H1 (cell line): ENCODE measurements around the gene GATA5. TPM values are rescaled to one million over a fixed set of nuclear protein-coding genes. Genes with fewer than 3 reads are reported as not detected.

ENCODE experiments used
- CTCF ChIA-PET: fragments of 300-600 bp; sonication (Branson Sonifier 250); formaldehyde crosslinking; loops from one replicate; lab custom pipeline; 2021; ENCODE audit not compliant: partially characterized antibody; lab: Charles Lee
- POLR2A ChIA-PET: fragments of 300-600 bp; sonication (Branson Sonifier 250); formaldehyde crosslinking; loops from one replicate; lab custom pipeline; 2021; ENCODE audit warnings: inconsistent platforms; ENCODE audit not compliant: partially characterized antibody; lab: Charles Lee
- DNase-seq, 2 experiments: peaks; one replicate each; pipeline versions ENCODE4 v3.0.0 to v3.0.0-alpha.2; 2010 to 2022; ENCODE audit warnings: low spot score in 2 of 2, low read depth in 1 of 2, mixed read lengths in 1 of 2
- FAIRE-seq: peaks from 2 replicates; lab custom pipeline; 2011; peaks lifted over from hg19 to GRCh38; lab: Jason Lieb, UNC
- H2AFZ ChIP-seq: 2 replicates; pipeline ENCODE4 v1.8.1; 2012; ENCODE audit warnings: low read length, inconsistent platforms
- H2AK5ac ChIP-seq: 2 replicates; pipeline ENCODE4 v1.6.1; 2013; ENCODE audit warnings: low read depth, low read length
- H2BK120ac ChIP-seq: replicated peaks from 2 replicates; pipeline ENCODE3; 2013; ENCODE audit warnings: low read depth, low read length, inconsistent platforms
- H2BK12ac ChIP-seq: 2 replicates; pipeline ENCODE4 v1.6.1; 2013; ENCODE audit warnings: low read depth, low read length
- H2BK15ac ChIP-seq: 2 replicates; pipeline ENCODE4 v1.6.1; 2013; ENCODE audit warnings: low read length
- H2BK20ac ChIP-seq: 2 replicates; pipeline ENCODE4 v1.6.1; 2013; ENCODE audit warnings: low read length
- H2BK5ac ChIP-seq: 2 replicates; pipeline ENCODE4 v1.6.1; 2013; ENCODE audit warnings: low read depth, low read length
- H3K14ac ChIP-seq: 2 replicates; pipeline ENCODE4 v1.6.1; 2013; ENCODE audit warnings: inconsistent platforms; ENCODE audit not compliant: insufficient read length
- H3K18ac ChIP-seq: 2 replicates; pipeline ENCODE4 v1.6.1; 2013; ENCODE audit warnings: low read length; ENCODE audit errors: extremely low read depth
- H3K23ac ChIP-seq: 2 replicates; pipeline ENCODE4 v1.6.1; 2013; ENCODE audit warnings: inconsistent platforms; ENCODE audit not compliant: insufficient read length
- H3K23me2 ChIP-seq: 2 replicates; pipeline ENCODE4 v1.6.1; 2013; ENCODE audit warnings: low read depth, low read length
- H3K27ac ChIP-seq: 2 replicates; pipeline ENCODE4 v1.6.1; 2011; ENCODE audit warnings: low read depth, low read length, inconsistent platforms
- H3K27me3 ChIP-seq, 4 experiments: replicated peaks in 1 of 4; 1 replicate in 1 of 4; 2 replicates in 3 of 4; pipeline versions ENCODE4 v1.6.1 to v1.8.1; 2011 to 2013; ENCODE audit warnings: low read length in 3 of 4, mild to moderate bottlenecking in 3 of 4, inconsistent platforms in 2 of 4, mixed read lengths in 2 of 4, moderate library complexity in 1 of 4; ENCODE audit not compliant: control insufficient read depth in 3 of 4, insufficient read depth in 3 of 4; ENCODE audit errors: extremely low read depth in 1 of 4
- H3K36me3 ChIP-seq, 4 experiments: 2 replicates each; pipeline versions ENCODE4 v1.6.1 to v1.8.1; 2011 to 2013; ENCODE audit warnings: mild to moderate bottlenecking in 4 of 4, low read length in 3 of 4, moderate library complexity in 2 of 4, control low read depth in 1 of 4, inconsistent platforms in 1 of 4; ENCODE audit not compliant: insufficient read depth in 4 of 4, control insufficient read depth in 2 of 4
- H3K4ac ChIP-seq: replicated peaks from 2 replicates; pipeline ENCODE3; 2013; ENCODE audit warnings: low read length, low read depth, mixed read lengths, inconsistent platforms; ENCODE audit not compliant: insufficient read length
- H3K4me1 ChIP-seq, 4 experiments: replicated peaks in 1 of 4; 1 replicate in 1 of 4; 2 replicates in 3 of 4; pipeline versions ENCODE4 v1.6.1 to v1.8.1; 2011 to 2013; ENCODE audit warnings: low read length in 3 of 4, inconsistent platforms in 2 of 4, mixed read lengths in 1 of 4; ENCODE audit not compliant: insufficient read depth in 4 of 4, control insufficient read depth in 3 of 4
- H3K4me2 ChIP-seq, 2 experiments: 2 replicates each; pipeline versions ENCODE4 v1.6.1 to v1.8.1; 2011 to 2013; ENCODE audit warnings: low read depth in 2 of 2, low read length in 2 of 2, control low read depth in 1 of 2, inconsistent platforms in 1 of 2, mild to moderate bottlenecking in 1 of 2; ENCODE audit not compliant: insufficient read depth in 1 of 2
- H3K4me3 ChIP-seq, 4 experiments: fragments of 200-600, 300-600 bp in 1 of 4; sonication (generic), shearing (Covaris generic), sonication (Bioruptor Twin) in 1 of 4; 2 replicates each; pipeline versions ENCODE4 v1.5.1 to v1.8.1; 2011 to 2016; ENCODE audit warnings: low read length in 4 of 4, low read depth in 3 of 4, control low read depth in 2 of 4, inconsistent platforms in 2 of 4, mild to moderate bottlenecking in 2 of 4, mixed read lengths in 1 of 4, moderate library complexity in 1 of 4; ENCODE audit not compliant: insufficient read depth in 2 of 4; ENCODE audit errors: extremely low read depth in 1 of 4
- H3K56ac ChIP-seq: replicated peaks from 2 replicates; pipeline ENCODE3; 2013; ENCODE audit warnings: low read depth, mild to moderate bottlenecking, mixed read lengths, low read length, inconsistent platforms; ENCODE audit not compliant: insufficient read length
- H3K79me1 ChIP-seq: 2 replicates; pipeline ENCODE4 v1.6.1; 2013; ENCODE audit warnings: low read depth, low read length, control low read depth
- H3K79me2 ChIP-seq, 2 experiments: 2 replicates each; pipeline versions ENCODE4 v1.6.1 to v1.8.1; 2012 to 2013; ENCODE audit warnings: low read length in 2 of 2, mild to moderate bottlenecking in 2 of 2, inconsistent platforms in 1 of 2; ENCODE audit not compliant: insufficient read depth in 2 of 2, control insufficient read depth in 1 of 2
- H3K9ac ChIP-seq, 4 experiments: replicated peaks in 1 of 4; 1 replicate in 1 of 4; 2 replicates in 3 of 4; pipeline versions ENCODE4 v1.6.1 to v1.8.1; 2011 to 2013; ENCODE audit warnings: low read depth in 3 of 4, low read length in 3 of 4, control low read depth in 2 of 4, mild to moderate bottlenecking in 2 of 4, moderate library complexity in 2 of 4, inconsistent platforms in 1 of 4; ENCODE audit errors: extremely low read depth in 1 of 4
- H3K9me3 ChIP-seq, 2 experiments: 2 replicates each; pipeline versions ENCODE4 v1.6.1 to v1.8.1; 2012 to 2013; ENCODE audit warnings: mild to moderate bottlenecking in 2 of 2, moderate library complexity in 2 of 2, control low read depth in 1 of 2, inconsistent platforms in 1 of 2, low read depth in 1 of 2, low read length in 1 of 2, mixed read lengths in 1 of 2; ENCODE audit not compliant: insufficient read depth in 2 of 2
- H4K20me1 ChIP-seq, 2 experiments: replicated peaks in 1 of 2; 2 replicates each; pipeline versions ENCODE3 to v1.8.1; 2011 to 2013; ENCODE audit warnings: inconsistent platforms in 2 of 2, low read length in 2 of 2, mild to moderate bottlenecking in 1 of 2; ENCODE audit not compliant: insufficient read depth in 2 of 2, control insufficient read depth in 1 of 2
- H4K5ac ChIP-seq: 2 replicates; pipeline ENCODE4 v1.6.1; 2013; ENCODE audit warnings: low read length, low read depth, mixed read lengths, inconsistent platforms; ENCODE audit not compliant: insufficient read length
- H4K8ac ChIP-seq: 2 replicates; pipeline ENCODE4 v1.8.0; 2013; ENCODE audit warnings: mild to moderate bottlenecking, moderate library complexity, low read length, inconsistent platforms; ENCODE audit not compliant: insufficient read depth; ENCODE audit errors: extremely low read depth
- H4K91ac ChIP-seq: replicated peaks from 2 replicates; pipeline ENCODE3; 2013; ENCODE audit warnings: low read length, mixed read lengths, inconsistent platforms; ENCODE audit not compliant: insufficient read length
- PHF8 ChIP-seq: fragments of 200-600 bp; sonication (generic); conservative IDR thresholded peaks from 2 replicates; pipeline ENCODE4 v1.7.1; 2012; ENCODE audit warnings: low read depth, mild to moderate bottlenecking, inconsistent platforms, low read length, moderate library complexity
- WGBS, 2 experiments: shearing (Covaris generic) in 1 of 2; methylation state at CpG; one replicate each; pipeline versions ENCODE4 v1.1.6 to v1.1.7; 2013 to 2015; ENCODE audit warnings: low lambda C conversion rate in 2 of 2, mixed read lengths in 2 of 2, inconsistent platforms in 1 of 2, low coverage in 1 of 2, missing lambda C conversion rate in 1 of 2; ENCODE audit not compliant: insufficient replicate concordance in 2 of 2, insufficient coverage in 1 of 2, insufficient read length in 1 of 2; ENCODE audit errors: extremely low coverage in 1 of 2, missing lambda C conversion rate in 1 of 2; 5-methylcytosine and 5-hydroxymethylcytosine counted together
- polyA plus RNA-seq, 7 experiments: library from polyadenylated mRNA; depleted of rRNA in 3 of 7; stranded (reverse) in 5 of 7; unstranded in 2 of 7; fragments of >200 nt in 5 of 7; fragments of 200-250 nt in 2 of 7; gene quantifications; 1 replicate in 5 of 7; 2 replicates in 1 of 7; 4 replicates in 1 of 7; pipeline versions ENCODE4 v1.2.1 to v1.2.3, GENCODE V29; 2011 to 2013; ENCODE audit warnings: missing spikeins in 2 of 7, mixed read lengths in 2 of 7
- total RNA-seq: library from RNA; stranded (reverse); fragmentation: NEBNext Ultra II Directional; extraction: Animal tissue kit (Norgen Biotek cat#: 25700); gene quantifications from 2 replicates; pipeline ENCODE4 v1.2.1, GENCODE V29; 2021
- TF ChIP-seq, protein P1 (sequence below): IDR thresholded peaks from 2 replicates; pipeline ENCODE4 v1.6.1; 2011; ENCODE audit warnings: low read length, improper control_type of control experiment
- TF ChIP-seq, protein P2 (sequence below): IDR thresholded peaks from 2 replicates; pipeline ENCODE4 v1.6.1; 2012; ENCODE audit warnings: inconsistent platforms

GATA5 gene
- total and polyA plus RNA-seq, 2 of the 8 experiments (the other 6 are each of a cell fraction or from before 2014, with no cell fraction given): 0.08 to 0.11 TPM

DNA sequence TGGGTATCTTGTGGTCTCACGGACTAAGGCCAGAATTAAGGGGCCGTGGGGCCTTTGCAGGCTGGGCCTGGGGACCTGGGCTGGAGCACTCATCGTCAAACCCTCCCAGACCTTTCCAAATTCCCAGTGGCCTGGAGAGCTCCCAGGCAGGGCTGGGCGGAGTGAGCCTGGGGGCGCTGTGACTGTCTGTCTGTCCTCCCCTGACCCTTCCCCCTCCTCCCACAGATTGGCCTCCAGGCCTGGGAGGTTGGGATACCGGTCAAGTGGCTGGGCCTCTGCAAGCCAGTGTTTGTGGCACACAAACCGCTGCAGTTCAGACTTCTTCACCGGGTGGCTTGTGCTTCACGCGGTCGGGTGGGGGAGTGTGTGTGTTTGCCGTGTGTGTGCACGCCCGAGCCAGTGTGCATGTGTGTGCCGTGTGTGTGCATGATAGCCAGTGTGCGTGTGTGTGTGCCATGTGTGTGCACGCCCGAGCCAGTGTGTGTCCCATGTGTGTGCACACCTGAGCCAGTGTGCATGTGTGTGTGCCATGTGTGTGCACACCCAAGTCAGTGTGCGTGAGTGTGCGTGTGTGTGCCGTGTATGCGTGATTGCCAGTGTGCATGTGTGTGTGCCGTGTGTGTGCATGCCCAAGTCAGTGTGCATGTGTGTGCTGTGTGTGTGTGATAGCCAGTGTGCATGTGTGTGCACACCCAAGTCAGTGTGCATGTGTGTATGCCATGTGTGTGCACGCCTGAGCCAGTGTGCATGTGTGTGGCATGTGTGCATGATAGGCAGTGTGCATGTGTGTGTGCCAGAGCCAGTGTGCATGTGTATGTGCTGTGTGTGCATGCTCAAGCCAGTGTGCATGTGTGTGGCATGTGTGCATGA, 54.7 kb downstream of the GATA5 start:
- Histone ChIP-seq H2BK15ac (peak overlapping the region; percentile 90), H2BK20ac (peak overlapping the region; percentile 72; the same call in 1 of the 2 replicates), H3K79me1 (no peaks in the 10 kb centered on the region), H2AFZ (no peak overlapping the region), H2BK12ac (peak overlapping the region; percentile 61; the same call in 1 of the 2 replicates), H3K9me3 (no peaks in the 10 kb centered on the region), H2BK120ac (no peak overlapping the region), H3K36me3 (no peaks in the 10 kb centered on the region; a peak in 1 of 8 replicates), H3K9ac (no peak overlapping the region), H3K4ac (no peak overlapping the region), H3K23ac (no peak overlapping the region), H3K27ac (no peak overlapping the region), H3K23me2 (no peaks in the 10 kb centered on the region), H3K79me2 (no peaks in the 10 kb centered on the region), H2AK5ac (peak overlapping the region; percentile 84), H4K20me1 (peaks cover 0 to 8% of the 10 kb centered on the region in 2 experiments), H3K4me3 (no peak overlapping the region), H2BK5ac (peak overlapping the region; percentile 3; the same call in 1 of the 2 replicates), H4K91ac (peak overlapping the region; percentile 97), H3K56ac (no peak overlapping the region), H4K5ac (no peak overlapping the region), H4K8ac (0 out of 2 replicates have a peak overlapping the region, but pooled peaks have one; percentile 68), H3K18ac (no peak overlapping the region; the same call in 1 of the 2 replicates), H3K4me2 (no peak overlapping the region), H3K4me1 (peaks cover 0 to 12% (median under 1%) of the 10 kb centered on the region in 4 experiments; a peak in 4 of 7 replicates), H3K27me3 (no peaks in the 10 kb centered on the region), H3K14ac (no peak overlapping the region)
- CTCF ChIA-PET: interaction anchor here (0.9 to 10.8 kb wide), 5 partner anchors 9 to 43 kb away, joined by 3 to 104 read pairs (median 11); no protein-coding TSS in a partner anchor
- DNase-seq (no peak), FAIRE-seq (no peak)
- TF ChIP-seq, protein P1, sequence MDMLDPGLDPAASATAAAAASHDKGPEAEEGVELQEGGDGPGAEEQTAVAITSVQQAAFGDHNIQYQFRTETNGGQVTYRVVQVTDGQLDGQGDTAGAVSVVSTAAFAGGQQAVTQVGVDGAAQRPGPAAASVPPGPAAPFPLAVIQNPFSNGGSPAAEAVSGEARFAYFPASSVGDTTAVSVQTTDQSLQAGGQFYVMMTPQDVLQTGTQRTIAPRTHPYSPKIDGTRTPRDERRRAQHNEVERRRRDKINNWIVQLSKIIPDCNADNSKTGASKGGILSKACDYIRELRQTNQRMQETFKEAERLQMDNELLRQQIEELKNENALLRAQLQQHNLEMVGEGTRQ: no peak
- TF ChIP-seq PHF8: no peak
- TF ChIP-seq, protein P2, sequence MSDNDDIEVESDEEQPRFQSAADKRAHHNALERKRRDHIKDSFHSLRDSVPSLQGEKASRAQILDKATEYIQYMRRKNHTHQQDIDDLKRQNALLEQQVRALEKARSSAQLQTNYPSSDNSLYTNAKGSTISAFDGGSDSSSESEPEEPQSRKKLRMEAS: no peak
- POLR2A ChIA-PET: interaction anchor here (0.6 to 1.4 kb wide), 4 partner anchors 10 to 59 kb away, joined by 3 to 4 read pairs (median 3); no protein-coding TSS in a partner anchor
- WGBS, 2 experiments: 92% methylated on average over 23 of the region's 24 CpGs; no CpG with 5 or more reads in 1 of the 2 experiments
